ENCODE data around the gene MUL1.
"Not testable (repeated sequence)": the region's sequence is repeated elsewhere in the genome, so short reads cannot be mapped to it uniquely, and the experiment has no call there.

Gene MUL1

DNA sequence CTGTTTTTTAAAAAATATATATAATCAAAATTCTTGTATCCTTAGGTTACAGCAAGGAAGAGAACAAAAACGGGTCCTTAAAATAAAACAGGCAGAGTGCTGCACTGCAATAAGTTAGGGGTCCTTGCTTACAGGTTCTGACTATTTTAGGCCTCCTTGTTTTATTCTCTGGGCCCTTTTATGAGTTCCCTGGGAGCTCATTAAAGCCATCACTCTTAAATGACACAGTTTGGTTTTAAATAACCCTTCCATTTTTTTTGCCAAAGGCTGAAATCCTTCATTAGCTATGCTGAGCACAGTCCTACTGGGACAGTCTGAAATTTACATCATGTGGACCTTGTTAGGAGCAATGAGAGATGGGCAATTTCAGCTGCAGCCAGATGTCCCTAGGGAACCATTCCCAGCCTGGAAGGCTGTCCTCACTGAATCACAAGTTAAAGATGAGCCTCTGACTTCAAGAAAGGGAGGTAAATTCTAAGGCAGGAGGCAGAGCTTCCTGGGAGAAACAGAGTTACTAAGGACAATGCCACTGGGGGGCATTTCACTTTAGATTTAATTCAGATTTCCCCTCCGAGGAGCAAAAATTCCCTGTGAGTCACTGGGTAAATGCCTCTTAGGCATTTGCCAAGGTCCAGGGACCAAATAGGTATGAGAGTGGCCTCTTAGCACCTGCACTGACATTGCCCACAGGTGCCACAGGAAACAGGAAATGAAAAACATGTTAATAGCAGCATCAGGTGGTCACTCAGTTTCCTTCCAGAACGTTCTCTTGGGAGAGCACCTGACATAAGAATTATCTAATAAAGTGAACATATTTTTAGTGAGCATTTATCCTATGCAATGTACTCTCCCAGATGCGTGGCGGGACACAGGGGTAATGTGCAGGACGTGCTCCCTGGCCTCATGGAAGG lies 3.8 kb upstream of the MUL1 start:
- DNase-seq (ENCODE audit: low read depth in 3 of 3): no peak

DNA sequence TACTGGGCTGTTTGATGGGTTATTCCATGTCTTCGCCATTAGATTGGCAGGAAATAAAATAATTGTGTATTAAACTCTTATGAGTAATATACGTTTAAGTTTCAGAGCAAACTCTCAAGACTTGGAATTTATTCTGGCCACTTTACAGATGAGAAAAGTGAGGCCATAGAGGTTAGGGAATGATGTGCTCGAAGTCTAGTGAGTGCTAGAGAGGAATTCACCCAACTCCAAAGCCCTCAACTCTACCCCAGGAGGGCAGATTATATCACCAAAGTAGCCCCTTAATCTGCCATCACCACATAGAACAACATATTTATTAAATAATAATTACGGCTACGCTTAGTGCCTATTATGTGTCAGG lies 440 bp upstream of the MUL1 start:
- no peak for DNase-seq (ENCODE audit: low read depth in 3 of 3)

DNA sequence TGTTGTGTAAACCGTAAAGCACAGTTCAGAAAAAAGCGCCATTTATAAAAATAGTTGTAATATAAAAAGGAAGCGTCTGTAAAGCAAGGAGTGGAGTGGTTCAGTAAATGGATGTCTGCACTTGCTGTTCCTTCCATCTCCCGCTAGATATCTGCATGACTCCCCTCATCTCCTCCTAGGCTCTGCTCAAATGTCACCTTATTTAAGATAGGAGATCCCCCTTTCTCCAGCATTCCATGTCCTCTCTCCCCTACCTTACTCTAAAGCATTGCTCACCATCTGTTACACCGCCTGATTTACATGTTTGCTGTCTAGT lies 745 bp downstream of the MUL1 start:
- no peak for DNase-seq (ENCODE audit: low read depth in 3 of 3)

DNA sequence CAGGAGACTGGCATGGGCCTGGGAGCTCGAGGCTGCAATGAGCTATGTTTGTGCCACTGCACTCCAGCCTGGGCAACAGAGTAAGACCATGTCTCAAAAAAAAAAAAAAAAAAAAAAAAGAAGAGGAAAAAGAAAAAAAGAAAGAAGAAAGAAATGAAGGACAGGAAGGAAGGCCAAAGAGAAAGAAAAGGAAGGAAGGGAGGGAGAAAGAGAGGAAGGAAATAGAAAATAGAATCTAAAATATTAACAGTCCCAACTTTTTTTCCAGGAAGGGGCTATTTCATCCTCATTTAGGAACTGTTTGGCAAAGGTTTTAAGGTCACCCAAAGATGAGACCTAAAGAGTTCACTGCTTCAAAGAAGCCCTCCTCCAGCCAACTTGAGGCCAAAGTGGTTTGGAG lies 2.5 kb downstream of the MUL1 start:
- no peak for DNase-seq (ENCODE audit: low read depth in 3 of 3)

DNA sequence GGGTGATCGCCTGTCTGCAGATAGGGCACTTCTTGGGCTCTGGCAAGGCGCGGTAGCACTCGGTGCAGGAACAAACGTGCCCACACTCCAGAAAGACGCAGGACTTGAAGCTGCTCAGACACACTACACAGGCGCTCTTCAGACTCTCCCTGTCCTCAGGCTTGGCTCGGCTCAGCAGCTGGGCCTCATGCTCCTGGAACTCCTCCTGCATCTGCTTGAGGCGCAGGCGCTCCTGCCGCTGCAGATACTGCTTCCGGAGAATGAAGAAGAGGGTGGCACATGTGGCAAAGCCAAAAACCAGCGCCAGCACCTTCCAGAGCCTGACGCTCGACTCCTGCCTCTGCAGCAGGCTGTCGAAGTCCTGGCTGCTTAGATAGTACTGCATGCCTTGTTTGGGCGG lies 7.2 kb downstream of the MUL1 start:
- no peak for DNase-seq (ENCODE audit: low read depth in 3 of 3)

DNA sequence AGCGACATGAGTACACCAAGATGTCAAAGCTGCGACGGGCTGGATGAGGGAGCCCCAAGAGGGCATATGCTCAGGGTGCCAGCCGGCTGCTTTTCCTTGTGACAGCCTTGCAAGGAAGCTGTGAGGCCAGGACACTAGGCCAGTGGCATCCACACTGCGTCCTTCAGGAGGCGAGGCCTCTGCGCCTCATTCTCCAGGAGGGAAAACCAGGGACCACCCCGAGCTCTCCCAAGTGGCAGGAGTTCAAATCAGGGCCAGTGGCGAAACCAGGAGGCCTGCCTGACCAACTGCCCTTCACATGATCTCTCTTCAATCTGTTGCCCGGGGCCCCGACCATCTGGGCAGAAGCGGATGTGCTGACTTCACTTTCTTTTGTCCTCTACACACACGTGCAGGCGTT lies 8.2 kb downstream of the MUL1 start:
- DNase-seq (ENCODE audit: low read depth in 3 of 3): no peak

DNA sequence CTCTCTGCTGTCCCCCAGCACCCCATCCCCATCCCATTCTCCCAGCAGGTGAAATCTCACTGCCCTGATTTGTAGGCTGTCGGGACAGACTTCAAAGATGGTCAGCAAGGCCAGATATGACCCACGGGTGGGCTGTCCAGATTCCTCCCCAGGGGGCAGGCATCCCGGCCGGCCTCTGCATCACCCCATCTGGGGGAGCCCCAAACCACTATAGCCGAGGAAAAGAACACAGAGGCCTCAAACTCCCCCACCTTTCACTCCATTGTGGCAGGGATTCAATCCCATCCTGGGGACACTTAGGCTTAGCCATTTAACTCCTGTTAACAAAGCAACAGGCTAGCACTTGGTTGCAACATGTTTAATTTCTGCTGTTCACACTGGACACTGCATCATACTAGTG lies 8.8 kb downstream of the MUL1 start:
- no peak for DNase-seq (ENCODE audit: low read depth in 3 of 3)

DNA sequence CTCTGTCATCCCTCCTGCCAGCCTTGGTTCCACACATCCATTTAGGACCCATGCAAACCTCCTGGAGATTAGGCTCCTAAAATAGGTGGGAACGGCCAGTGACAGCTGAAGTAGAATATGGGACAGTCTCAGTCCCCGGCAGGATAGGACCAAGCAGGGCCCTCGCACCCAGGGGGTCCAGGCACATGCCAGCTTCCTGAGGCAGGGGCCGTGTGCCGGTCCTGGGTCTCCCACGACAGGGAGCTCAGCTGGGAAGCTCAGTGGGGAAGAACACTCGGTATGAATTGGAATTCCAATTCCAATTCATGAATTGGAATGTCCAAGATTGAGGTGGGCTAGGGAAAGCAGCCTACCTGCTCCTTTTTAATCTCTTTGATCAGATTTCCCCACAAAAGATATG lies 9.8 kb downstream of the MUL1 start:
- no peak for DNase-seq (ENCODE audit: low read depth in 3 of 3)

DNA sequence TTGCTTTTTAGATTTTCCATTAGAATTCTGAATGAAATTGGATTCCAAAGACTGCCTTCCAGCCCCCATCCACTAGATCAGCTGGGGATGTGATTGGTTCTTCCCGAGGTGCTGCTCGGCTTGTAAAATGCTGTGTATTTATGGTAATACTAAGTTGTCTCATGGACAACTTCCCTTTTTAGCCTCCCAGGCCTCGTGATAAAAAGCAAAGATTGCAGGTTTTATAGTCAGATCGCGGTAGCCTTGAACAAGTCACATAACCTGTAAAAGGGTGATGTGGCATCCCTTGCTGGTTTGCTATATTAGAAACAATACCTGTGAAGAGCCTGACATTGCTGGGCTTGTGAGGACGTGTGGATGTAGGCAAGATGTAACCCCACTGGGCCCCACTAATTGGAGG lies 10.4 kb downstream of the MUL1 start:
- DNase-seq (ENCODE audit: low read depth in 3 of 3): no peak

DNA sequence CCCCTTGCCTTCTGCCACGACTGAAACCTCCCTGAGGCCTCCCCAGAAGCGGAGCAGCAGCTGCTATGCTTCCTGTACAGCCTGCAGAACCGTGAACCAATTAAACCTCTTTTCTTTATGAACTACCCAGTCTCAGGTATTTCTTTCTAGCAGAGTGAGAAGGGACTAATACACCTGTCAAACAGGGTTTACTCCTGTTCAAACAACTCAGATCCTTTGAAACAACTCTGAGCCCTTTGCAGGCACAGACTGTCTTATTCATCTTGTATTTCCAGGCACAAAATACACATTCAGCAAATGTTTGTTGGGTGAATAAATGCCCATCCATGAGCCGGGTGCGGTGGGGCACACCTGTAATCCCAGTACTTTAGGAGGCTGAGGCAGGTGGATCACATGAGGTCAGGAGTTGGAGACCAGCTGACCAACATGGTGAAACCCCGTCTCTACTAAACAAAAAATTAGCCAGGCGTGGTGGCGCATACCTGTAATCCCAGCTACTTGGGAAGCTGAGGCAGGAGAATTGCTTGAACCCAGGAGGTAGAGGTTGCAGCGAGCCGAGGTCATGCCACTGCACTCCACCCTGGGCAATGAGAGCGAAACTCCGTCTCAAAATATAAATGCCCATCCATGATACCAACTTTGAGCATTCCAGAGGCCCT lies 11.1 kb downstream of the MUL1 start:
- not testable (repeated sequence) for DNase-seq (ENCODE audit: low read depth in 3 of 3)

DNA sequence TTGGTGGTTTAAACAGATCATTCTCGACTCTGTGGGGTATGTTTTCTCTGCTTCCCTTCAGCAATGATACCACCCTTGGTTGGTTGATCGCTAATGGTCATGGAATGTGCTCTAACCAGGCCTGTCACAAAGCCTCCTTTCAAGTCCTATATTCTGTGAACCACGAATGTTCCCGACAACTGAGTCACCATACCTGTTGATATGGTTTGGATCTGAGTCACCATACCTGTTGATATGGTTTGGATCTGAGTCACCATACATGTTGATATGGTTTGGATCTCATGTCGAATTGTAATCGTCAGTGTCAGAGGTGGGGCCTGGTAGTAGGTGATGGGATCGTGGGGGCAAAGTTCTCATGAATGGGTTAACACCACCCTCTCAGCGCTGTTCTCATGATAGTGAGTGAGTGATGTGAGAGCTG lies 11.7 kb downstream of the MUL1 start:
- no peak for DNase-seq (ENCODE audit: low read depth in 3 of 3)

DNA sequence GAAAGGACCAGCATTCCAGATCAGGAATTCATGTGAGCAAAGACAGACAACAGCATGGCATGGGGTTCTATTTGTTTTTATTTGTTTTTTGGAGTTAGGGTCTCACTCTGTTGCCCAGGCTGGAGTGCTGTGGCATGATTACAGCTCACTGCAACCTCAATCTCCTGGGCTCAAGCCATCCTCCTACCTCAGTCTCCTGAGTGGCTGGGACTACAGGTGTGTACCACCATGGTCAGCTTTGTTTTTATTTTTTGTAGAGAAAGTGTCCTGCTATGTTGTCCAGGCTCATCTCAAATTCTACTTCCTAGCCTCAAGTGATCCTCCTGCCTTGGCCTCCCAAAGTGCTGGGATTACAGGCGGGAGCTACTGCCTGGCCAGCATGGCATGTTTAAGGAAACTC lies 12.3 kb downstream of the MUL1 start:
- no peak for DNase-seq (ENCODE audit: low read depth in 3 of 3)

DNA sequence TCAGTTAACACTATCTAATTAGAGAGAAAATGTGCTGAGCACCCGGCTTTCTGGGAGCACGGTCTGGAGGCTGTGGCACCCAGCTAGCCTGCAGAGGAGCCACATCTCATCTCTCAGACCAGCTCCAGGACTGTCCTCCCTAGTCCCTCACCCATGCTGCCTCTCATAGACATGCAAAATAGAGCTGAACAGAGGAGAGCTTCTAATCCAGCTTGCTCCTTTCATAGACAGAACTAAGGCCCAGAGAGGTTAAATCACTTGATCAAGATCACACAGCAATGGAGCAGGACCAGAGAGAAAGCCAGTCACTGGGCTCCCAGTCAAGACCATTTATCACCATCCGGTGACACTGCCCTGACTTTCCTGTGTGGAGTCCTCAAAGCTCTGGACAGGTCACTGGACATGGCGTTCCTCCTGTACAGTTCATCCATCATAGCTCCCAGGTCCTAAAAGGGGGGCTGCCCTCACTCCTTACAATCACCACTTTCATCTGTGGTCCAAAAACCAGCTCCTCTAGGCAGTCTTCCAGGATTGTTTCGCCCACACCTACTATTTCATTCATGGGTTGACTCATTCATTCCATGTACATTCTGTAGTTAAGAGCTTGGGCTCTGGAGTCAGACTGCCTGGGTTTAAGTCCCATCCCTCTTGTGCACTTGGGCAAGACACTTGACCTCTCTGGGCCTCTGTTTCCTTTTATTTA lies 13.2 kb downstream of the MUL1 start:
- no peak for DNase-seq (ENCODE audit: low read depth in 3 of 3)

DNA sequence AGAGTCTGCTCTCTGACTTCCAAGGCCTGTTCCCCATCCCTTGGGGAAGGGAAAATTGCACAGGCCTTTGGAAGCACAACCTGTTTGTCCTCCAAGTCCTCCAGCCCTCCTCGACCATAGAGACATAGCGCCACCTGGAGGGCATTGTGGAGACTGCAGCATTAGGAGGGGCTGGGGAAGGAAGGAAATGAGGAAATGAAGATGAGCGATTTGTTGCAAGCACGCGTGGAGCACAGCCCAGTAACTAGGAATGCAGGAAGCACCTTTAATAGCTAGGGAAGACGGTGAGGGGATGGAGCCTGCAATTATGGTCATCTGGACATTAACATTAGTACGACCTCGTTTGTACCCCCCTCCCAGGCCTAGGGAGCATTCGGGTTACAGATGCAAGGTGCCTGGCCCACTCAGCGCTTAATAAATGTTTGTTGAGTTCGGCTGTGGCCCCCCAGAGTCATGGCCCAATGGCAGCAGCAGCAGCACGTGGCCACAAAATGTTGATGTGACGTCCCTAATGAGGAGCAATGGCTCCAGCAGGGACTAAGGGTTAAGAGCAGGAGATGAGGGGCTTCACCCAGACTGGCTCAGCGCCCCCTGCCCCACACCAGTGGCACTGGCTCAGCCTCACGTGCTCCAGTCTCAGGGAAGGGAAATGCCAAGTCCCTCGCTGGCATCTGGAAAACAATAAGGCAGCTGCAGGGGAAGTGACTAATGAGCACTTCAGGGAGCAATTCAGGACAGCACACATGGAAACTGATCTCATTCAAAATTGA lies 13.9 kb downstream of the MUL1 start:
- peak; percentile 63 to 71 (median 66) for DNase-seq (ENCODE audit: low read depth in 3 of 3)

DNA sequence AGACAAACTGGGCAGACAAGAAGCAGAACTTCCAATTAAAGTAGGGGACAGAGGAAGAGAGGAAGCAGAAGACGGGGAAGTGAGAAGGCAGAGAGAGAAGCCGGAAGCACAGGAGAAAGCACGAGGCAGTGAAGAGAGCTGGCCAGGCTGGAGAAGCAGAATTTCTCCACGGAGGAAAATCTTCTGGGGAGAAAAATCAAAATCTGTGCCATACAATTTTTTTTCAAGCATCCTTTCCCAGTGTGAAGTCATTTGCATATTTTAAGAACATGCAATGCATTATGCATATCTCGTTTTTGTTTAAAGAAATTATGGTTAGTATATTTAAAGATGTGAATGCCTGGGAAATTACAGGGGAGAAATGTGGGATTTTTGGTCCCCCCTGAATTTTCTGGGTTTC lies 14.6 kb downstream of the MUL1 start:
- no peak for DNase-seq (ENCODE audit: low read depth in 3 of 3)

DNA sequence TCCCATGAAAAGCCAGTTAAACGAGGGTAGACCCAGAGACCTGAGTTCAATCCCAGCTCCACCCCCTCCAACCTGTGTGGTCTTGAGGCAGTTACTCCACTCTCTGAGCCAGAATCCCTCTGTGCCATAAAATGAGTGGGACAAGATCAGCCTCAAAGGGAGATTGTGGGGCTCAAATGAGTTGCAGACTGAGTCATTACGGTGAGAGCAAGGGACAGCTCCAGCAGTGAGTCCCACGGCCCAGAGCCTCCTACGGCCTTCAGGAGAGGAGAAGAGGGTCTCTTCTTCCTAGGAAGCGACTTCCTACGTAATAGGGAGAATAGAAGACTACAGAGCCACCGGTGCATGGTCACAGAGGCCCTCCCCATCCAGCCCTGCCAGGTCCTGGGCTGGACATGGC lies 15.2 kb downstream of the MUL1 start:
- no peak for DNase-seq (ENCODE audit: low read depth in 3 of 3)

DNA sequence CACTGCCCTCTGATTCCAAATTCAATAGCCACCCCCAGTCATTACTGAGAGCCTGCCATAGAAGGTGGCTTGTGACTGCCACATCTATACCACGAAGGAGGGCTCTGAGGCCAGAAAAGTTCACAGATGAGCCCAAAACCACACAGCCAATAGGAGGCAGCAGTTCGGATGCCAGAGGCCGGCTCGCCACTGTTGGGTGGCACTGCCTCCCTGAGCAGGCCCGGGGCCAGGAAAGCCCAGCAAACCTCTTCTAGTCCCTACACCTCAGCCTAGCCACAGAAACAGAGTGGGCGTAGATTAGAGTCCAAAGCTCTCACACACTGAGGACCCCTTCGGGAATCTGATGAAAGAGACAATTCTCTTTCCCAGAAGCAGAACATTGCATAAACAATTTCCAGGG lies 16.1 kb downstream of the MUL1 start:
- no peak for DNase-seq (ENCODE audit: low read depth in 3 of 3)

DNA sequence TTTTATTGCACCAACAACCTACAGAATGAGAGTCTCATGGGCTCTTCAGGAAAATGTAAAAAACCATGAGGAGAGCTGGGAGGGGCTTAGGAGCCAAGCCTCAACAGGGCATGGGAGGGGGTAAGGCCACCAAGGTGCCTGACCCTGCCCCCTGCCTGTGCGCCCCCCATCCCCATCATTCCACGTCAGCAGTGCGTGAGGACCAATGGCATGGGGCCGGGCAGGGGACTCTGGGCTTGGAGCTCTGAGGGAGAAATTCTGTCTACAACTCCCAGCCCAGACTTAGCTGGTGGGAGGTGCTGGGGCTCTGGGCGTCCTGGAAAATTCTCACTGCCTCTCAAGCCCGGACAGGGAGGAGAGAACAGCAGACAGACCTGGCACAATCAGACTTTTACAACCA lies 16.8 kb downstream of the MUL1 start:
- DNase-seq (ENCODE audit: low read depth in 3 of 3): no peak

DNA sequence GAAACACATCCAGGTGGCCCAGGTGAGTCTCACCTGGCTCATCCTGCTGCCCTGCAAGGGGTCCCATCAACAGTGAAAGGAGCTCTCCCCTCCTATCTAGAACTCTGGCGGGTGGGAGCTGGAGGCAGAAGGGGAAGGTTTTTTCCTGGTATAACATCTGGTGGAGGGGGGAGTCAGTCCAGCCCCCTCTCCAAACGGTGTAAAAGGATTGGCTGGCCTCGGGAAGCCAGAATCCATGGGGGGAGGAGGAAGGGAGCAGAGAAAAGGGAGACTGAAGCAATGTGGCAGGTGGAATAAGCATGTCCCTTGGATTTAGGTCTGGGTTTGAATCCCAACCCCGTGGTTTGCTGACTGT lies 20.7 kb downstream of the MUL1 start:
- no peak for DNase-seq (ENCODE audit: low read depth in 3 of 3)

DNA sequence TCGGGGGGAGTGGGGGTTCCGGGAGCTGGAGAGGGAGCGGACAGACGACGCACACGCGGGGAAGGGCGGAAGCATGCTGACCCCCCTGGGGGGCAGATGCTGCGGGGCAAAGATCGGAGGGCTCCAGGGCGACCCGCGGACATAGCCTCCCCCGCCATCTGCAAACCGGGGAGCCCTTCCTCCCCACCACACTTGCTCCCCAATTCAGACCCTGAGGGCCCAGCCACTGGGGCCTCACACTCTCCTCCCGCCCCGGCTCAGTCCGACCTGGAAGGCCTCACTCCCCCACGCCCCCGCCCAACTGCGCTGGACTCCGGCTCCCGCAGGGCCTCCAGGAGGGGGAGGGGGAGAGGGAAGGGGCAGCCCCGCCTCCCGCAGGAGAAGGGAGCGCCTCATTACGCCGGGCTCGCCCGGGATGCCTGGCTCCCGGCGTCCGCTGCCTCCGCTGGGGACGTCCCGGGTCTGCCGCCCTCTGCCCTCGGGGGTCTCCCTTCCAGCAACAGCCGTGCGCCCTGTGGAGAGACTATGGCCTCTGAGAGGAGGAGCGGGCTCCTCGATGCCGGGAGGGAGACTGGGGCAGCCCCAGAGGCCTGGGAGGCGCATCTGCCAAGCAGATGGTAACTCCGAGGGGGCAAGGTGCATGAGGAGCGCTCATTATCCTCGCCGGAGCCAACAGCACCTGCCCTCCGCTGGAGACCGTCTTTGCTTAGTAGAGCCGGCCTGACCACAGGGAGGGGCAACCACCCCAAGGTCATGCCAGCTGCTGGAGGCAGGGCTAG lies 21.3 kb downstream of the MUL1 start:
- no peak for DNase-seq (ENCODE audit: low read depth in 3 of 3)

Data from stimulated activated CD4-positive, alpha-beta T cell treated with anti-CD3 and anti-CD28 coated beads, TNF-alpha, amount 100 ng/mL, for 4 hours (primary cell).